ENCODE measurements around the gene CCDC88B.

GRCh38 chr11:64357904-64358535 lies 18.0 kb downstream of the CCDC88B start:
- no peak for TF ChIP-seq MZF1 (tag by site-specific recombination; IDR thresholded peaks at IDR 0.05; ENCODE audit: borderline replicate concordance)
- no peak for TF ChIP-seq REST (tag by site-specific recombination; IDR thresholded peaks at IDR 0.05)
- no peak for TF ChIP-seq CTCF (tag by site-specific recombination; IDR thresholded peaks at IDR 0.05)
- peak; percentile 41 for TF ChIP-seq GLIS1 (tag by site-specific recombination; IDR thresholded peaks at IDR 0.05)
